ENCODE measurements around the gene MAPK8IP3.

Gene MAPK8IP3

DNA sequence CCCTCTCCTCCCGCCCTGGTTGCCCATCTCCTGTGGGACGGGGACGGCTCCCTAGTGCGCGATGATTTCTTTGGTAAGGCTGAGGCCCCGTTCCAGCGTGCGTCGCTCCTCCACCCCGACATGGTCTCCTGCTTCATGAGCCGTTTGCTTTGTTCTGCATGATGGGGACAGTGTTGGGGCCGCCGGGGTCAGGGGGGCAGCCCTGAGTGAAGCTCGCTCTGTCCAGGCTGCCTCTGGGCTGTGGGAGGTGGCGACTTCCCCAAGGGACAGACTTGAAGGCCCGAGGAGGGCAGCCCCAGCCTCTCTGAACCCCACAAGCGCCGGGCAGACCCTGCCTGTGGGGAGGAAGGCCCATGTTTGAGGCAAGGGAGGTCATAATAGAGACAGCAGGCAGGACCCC lies 52.9 kb downstream of the MAPK8IP3 start:
- in situ Hi-C loops (cut with HindIII; ENCODE audit: low sequenced_read_pairs) = no loop called here
- no peak overlapping the region for H3K4me3 ChIP-seq (ENCODE audit: low read depth, low read length)
- DNase-seq (ENCODE audit: low read depth) = no peak
- TF ChIP-seq CTCF (IDR thresholded peaks at IDR 0.05; ENCODE audit: low read depth, low read length, missing control alignments) = no peak

GRCh38 chr16:1759511-1759910 lies 53.5 kb downstream of the MAPK8IP3 start:
- no peak for DNase-seq (ENCODE audit: low read depth)
- TF ChIP-seq CTCF (IDR thresholded peaks at IDR 0.05; ENCODE audit: low read depth, low read length, missing control alignments) = no peak
- in situ Hi-C loops (cut with HindIII; ENCODE audit: low sequenced_read_pairs) = no loop called here
- H3K4me3 ChIP-seq (ENCODE audit: low read depth, low read length) = no peak overlapping the region

GRCh38 chr16:1760911-1761310 lies 54.9 kb downstream of the MAPK8IP3 start:
- no peak for TF ChIP-seq CTCF (IDR thresholded peaks at IDR 0.05; ENCODE audit: low read depth, low read length, missing control alignments)
- in situ Hi-C loops (cut with HindIII; ENCODE audit: low sequenced_read_pairs) = no loop called here
- no peak overlapping the region for H3K4me3 ChIP-seq (ENCODE audit: low read depth, low read length)
- no peak for DNase-seq (ENCODE audit: low read depth)

DNA sequence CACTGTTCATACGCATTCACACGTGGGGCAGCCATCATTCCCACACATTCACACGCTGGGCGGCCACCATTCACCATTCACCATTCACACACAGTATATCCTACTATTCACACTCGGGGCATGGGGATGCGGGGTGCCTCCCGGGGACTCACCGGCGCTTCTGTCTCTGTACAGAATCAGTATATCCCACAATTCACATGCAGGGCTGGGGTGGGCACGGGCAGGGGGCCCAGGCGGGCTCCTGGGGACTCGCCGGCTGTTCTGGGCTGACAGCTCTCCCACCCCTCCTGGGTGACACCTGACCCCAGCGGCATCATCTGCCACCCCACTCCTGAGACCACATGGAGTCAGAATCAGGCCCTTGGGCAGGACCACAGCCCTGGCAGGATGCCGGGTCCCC lies 55.8 kb downstream of the MAPK8IP3 start:
- no peak for TF ChIP-seq CTCF (IDR thresholded peaks at IDR 0.05; ENCODE audit: low read depth, low read length, missing control alignments)
- no peak overlapping the region for H3K4me3 ChIP-seq (ENCODE audit: low read depth, low read length)
- in situ Hi-C loops (cut with HindIII; ENCODE audit: low sequenced_read_pairs) = no loop called here
- DNase-seq (ENCODE audit: low read depth) = no peak

GRCh38 chr16:1762196-1762878 lies 56.3 kb downstream of the MAPK8IP3 start:
- H3K4me3 ChIP-seq (ENCODE audit: low read depth, low read length) = no peak overlapping the region
- in situ Hi-C loops (cut with HindIII; ENCODE audit: low sequenced_read_pairs) = no loop called here
- no peak for DNase-seq (ENCODE audit: low read depth)
- no peak for TF ChIP-seq CTCF (IDR thresholded peaks at IDR 0.05; ENCODE audit: low read depth, low read length, missing control alignments)

DNA sequence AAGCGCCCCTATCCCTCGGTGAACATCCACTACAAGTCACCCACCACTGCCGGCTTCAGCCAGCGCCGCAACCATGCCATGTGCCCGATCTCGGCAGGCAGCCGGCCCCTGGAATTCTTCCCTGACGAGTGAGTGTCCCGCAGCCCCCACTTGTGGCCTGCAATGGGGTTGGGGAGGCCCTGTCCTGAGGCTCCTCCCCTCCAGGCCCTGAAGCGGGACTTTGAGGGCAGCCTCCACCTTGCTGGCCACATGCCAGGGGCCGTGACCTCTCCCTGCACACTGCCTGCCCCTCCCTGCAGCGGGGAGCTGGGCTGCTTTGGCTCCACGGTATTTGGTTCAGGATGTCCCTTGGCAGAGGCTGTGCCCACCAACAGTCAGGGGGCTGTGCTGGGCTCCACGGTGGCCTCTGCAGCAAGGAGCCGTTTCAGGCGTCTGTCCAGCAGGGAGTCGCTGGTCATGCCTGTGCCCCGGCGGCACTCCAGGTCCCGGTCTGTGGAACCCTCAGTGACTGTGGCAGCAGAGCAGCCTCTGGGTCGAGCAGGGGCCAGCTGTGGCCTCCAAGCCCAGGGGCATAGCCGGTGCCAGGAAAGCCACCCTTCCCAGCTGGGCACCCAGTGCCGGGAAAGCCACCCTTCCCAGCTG lies 57.0 kb downstream of the MAPK8IP3 start:
- H3K4me3 ChIP-seq (ENCODE audit: low read depth, low read length) = no peak overlapping the region
- in situ Hi-C loops (cut with HindIII; ENCODE audit: low sequenced_read_pairs) = no loop called here
- no peak for TF ChIP-seq CTCF (IDR thresholded peaks at IDR 0.05; ENCODE audit: low read depth, low read length, missing control alignments)
- no peak for DNase-seq (ENCODE audit: low read depth)
